ENCODE measurements around the gene FAM184A.

- TF ChIP-seq POLR2A (IDR thresholded peaks at IDR 0.05) (no peak), CTCF (IDR thresholded peaks at IDR 0.05) (no peak)
Measured at GRCh38 chr6:118935331-118935668, 143.2 kb downstream of the FAM184A start.
